ENCODE results near the gene ACKR2.
"Not testable (repeated sequence)": the region's sequence is repeated elsewhere in the genome, so short reads cannot be mapped to it uniquely, and the experiment has no call there.

The ACKR2 gene

DNA sequence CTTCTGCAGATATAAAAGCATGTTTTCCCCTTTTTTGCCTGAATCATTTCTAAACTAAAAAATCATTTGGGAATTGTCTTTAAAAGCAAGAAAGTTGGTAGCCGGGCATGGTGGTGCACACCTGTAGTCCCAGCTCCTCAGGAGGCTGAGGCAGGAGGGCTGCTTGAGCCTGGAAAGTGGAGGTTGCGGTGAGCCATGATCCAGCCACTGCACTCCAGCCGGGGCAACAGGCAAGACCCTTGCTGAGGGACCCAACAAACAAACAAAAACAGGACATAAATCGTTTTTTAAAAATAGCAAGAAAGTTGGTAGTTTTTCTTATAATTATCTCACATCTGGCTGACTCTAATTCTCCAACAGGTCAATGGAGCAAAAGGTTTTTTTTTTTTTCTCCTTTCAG, 7.5 kb upstream of the ACKR2 start:
- no peak for DNase-seq

DNA sequence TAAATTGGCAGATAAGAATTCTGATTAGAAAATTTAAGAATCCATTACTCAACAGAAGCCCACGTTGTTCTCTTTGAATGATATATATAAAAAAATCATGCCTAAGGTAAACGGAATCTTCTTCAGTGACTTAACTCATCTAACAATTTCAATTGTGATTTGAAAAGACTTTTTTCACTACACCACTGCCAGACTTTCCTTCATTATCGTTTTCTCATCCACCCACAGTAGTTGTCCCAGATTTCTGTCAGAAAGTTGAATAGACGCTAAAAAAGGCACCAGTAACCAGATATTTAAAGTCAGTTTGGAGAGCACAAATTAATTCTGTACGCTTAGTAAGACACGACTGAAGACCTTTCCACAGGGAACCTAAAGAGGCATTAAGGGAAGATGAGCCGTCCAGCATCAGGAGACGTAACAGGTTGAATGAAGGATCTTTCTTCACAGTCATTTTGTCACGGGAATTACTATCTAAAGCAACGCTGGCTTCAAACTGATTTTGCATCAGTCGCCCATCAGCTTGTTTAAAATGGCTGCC, 6.3 kb upstream of the ACKR2 start:
- DNase-seq, result no peak

DNA sequence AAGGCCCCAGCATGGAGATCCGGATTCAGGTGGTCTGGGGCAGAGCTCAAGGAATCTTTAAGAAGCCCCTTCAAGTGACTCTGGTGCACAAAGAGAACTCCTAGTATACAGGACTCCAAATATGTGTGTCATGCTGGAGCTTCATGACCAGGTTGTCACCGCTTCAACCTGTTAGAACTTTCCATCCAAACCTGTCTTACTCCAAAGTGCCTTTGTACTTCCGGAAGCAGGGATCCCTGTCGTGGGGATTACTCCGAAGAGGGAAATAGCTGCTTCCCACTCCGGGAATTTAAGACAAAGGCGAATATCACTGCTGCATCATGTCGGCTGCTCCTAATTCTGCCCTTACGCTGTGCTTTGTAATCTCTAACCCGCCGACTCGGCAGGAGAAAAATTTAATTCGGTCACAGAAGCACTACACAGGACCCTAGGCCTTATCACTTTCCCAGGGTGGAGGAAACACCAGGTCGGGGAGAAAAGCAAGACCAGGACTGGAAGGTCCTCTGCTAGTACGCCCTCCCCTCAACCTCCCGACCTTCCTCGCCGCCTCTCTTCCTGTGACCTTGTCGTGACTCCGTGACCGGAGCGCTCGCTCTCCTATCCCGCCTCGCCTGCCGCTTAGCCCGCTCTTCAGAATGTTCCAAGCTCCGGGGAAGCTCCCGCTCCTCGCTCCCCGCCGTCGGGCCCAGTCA, 5.7 kb upstream of the ACKR2 start:
- peak; percentile 39 for DNase-seq

DNA sequence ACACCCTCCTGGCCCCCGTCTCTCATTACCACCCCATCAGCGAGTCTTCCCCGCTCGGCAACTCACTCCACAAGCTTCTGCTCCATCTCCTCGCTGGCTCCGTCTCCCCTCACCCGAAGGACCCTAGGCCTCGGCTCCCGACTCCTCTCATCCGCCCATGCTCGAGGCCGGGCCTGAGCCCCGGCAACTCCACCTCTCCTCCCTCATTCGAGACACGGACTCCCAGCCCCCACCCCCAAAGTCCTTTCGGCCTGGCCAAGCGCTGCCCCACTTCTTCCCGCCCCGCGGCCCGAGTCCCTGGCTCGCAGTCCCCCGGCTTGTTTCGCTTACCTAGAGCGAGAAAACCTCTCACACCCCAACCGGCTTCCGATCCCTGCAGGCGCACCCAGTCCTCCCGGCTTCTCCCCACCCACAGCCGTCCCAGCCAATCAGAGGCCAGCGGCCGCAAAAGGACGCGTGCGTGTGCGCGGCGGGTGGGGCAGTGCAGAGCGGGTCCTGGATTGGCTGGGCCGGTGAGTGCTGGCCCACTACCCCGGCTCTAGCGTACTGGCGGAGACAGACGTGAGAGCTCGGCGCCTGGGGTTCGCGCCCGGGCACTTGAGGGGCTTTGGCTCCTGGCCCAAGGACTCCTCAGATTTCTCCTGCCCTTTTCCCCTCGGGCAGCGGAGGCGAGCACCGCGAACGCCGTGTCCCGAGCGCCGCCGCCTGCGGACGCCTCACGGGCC, 5.0 kb upstream of the ACKR2 start, which contains the start of gene HIGD1A:
Gene HIGD1A, minus strand, starts transcription at position 385 of the 725 bp plus-strand sequence. CDS start 10,237 bp downstream, outside the sequence.
- DNase-seq, result peak; percentile 89

DNA sequence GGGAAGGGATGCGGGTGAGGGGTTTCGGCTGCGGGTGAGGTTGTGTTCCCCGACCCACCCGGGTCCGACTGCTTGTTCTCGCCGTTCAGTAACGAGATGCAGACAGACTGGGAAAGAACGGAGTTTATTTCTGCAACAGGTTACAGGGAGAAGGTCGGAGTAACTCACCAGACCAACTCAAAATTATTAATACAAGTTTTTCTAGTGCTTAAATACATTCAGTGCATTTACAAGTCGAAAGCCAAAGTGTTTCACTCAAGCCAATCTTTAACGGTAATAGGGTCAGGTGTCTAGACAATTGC, 4.5 kb upstream of the ACKR2 start:
- DNase-seq, result no peak

DNA sequence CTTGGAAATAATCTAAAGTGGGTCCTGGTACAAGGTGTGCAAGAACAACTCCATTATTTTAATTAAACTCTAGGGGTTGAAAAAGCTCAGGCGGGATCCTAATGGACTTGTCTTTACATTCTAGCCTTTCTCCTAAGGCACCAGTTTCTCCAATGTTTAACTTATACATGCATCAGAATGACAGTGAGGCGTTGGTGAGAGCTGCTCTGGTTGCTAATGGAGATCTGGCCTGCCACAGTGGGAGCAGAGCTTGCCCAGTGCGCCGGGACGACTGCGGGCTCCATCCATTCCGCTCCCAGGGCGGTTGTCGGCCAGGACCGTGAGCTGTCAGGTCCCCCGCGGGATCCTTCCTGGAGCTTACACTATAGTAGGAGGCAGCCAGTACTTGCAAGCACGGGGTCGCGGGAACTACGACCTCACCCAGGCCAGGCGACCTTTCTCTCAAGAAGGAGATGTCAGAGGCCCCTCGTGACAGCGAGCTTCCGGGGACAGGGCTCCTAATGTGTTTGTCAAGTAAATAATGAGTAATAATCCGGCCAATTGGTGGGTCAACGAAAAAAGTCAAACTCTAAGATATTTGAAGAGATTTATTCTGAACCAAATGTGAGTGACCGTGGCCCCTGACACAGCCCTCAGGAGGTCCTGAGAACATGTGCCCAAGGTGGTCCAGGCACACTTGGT, 4.0 kb upstream of the ACKR2 start:
- DNase-seq, result no peak

DNA sequence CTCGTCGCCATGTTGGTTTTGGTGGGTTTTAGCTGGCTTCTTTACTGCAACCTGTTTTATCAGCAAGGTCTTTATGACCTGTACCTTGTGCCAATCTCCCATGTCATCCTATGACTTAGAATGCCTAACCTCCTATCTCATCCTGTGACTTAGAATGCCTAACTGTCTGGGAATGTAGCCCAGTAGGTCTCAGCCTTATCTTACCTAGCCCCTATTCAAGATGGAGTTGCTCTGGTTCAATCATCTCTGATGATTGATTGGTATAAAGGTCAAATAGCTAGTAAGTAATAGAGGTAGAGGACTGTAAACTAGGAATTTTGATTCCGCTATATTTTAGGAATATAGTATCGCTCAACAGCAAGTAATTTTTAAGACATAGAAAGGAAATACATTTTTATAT, 1.3 kb upstream of the ACKR2 start:
- no peak for DNase-seq

DNA sequence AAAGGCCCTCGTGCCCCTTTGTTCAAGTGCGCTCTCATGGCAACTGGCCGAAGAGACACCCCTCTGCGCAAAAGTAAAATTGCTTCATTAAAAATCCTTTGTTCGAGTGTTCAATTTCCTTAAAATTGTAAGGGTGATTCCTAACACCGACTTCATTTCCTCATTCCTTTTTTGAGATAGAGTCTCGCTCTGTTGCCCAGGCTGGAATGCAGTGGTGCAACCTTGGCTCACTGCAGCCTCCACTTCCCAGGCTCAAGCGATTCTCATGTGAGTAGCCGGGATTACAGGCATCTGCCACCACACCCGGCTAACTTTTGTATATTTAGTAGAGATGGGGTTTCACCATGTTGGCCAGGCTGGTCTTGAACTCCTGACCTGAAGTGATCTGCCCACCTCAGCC, 1.5 kb downstream of the ACKR2 start:
- not testable (repeated sequence) for DNase-seq

DNA sequence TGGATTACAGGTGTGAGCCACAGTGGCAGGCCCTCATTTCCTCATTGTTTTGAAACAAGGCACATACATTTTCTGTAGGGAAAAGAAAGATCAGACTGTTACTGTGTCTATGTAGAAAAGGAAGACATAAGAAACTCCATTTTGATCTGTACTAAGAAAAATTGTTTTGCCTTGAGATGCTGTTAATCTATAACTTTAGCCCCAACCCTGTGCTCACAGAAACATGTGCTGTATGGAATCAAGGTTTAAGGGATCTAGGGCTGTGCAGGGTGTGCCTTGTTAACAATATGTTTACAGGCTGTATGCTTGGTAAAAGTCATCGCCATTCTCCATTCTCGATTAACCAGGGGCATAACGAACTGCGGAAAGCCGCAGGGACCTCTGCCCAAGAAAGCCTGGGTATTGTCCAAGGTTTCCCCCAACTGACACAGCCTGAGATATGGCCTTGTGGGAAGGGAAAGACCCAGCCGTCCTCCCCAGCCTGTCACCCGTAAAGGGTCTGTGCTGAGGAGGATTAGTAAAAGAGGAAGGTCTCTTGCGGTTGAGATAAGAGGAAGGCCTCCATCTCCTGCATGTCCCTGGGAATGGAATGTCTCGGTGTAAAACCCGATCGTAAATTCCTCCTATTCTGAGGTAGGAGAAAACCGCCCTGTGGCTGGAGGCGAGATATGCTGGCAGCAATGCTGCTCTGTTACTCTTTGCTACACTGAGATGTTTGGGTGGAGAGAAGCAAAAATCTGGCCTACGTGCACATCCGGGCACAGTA, 2.1 kb downstream of the ACKR2 start:
- DNase-seq, result not testable (repeated sequence)

DNA sequence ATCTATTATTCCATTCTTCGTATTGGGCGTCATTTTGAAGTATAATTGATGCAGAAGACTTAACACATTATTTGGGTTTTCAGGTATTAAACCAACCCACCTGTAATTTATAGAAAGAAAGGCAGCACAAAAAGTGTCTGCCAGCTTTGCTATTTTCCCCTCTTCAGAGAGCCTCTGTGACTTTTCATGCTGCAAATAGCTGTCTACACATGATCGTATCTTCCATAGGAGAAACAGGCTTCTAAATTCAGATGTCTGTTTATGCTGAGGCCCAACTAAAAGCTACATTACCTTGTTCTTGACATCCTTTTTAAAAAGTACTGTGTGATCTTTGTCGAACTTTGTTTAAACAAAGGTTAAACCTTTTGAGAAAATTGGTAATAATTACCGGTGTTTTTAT, 5.0 kb downstream of the ACKR2 start:
- DNase-seq, result no peak

DNA sequence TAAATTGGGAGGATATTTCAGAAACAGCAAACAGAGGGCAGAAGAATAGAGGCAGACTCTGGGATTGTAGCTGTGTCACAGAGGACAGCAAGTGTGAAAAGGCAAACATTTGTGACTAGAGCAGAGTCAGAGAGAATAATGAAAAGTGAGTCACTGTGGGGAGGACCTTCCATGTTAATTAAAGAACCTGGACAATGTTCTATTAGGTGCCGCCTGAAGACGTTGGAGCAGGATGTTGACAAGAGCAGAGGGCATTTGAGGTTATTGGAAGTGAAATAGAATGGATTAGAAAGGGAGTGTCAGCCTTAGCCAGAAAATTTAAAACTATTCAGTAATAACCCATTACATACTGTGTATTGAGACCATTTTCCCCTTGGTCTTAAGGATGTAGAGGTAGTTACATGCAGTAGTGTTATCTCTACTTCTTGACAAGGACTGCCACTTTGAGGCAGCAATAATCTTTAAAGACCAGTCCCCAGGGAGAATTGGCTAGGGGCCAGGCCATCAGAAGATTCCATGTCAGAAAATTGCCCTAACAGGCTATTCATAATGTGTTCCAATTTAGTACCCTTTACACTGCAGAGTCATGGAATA, 5.8 kb downstream of the ACKR2 start:
- DNase-seq, result no peak

DNA sequence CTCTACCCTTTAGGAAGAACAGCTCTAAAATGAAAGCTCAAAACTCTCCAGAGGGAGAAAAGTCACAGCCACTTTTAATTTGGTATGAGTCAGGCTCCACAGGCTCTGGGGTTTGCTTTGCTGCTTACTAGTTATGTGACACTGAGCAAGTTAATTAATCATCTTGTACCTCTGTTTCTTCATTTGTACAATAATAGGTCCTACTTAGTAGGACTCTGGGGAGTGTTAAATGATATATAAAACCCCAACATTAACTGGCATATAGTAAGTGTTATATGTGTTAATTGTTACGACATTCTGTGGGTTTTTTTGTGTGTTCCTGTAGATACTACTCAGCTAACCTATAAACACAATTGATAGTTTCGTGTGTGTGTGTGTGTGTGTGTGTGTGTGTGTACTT, 6.6 kb downstream of the ACKR2 start:
- no peak for DNase-seq

DNA sequence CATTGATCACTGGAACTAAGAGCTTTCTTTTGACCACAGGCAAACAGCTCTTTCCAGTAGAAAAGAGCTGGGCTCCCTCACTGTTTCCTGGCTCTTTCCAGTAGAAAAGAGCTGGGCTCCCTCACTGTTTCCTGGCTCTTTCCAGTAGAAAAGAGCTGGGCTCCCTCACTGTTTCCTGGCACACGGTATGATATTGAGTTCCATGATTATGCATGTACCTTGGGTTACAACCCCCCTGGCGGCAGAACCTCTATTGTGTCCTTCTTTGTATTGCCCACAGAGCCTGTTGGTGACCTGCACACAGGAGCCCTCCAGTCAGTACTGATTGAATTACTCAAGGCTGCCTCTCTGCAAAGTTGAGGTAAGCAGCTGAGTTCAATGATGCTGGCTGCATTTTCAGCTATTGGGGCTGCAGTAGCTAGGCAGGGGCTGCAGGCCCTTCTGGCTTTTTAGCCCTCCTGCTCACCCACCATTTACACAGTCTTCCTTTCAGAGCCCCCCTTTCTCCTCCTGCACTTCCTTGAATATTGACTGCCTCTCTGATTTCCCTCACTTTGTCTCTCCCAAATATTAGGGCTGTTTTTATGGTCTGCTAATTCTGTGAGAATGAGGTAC, 10.2 kb downstream of the ACKR2 start:
- DNase-seq, result peak; percentile 94

DNA sequence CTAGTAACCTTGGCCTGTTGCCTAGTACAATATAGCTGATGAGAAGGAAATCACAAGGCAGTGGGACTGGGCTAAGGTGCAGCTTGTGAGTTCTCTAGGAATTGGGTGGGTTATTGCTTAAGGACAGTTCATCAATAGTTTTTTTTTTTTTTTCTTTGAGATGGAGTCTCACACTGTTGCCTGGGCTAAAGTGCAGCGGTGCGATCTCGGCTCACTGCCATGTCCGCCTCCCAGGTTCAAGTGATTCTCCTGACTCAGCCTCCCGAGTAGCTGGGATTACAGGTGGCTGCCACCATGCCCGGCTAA, 11.5 kb downstream of the ACKR2 start:
- DNase-seq, result no peak

DNA sequence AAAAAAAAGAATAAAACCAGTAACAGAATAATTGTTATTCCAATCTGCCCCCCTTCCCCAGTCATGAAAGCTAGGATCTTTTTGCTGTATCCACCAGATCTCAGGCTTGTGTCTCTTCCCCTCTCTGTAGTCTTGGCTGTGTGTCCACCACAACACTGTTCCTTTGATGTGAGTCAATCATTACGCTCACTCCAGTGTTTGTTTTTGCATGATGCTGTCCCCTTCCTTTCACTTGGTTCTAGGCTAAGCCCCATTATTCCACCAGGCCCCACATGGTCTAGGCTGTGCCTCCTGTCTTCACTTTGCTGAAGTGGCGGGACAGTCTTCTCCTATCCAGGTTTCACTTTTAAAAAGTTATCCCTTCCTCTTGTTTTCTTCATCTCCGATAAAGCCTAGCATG, 13.6 kb downstream of the ACKR2 start:
- no peak for DNase-seq

DNA sequence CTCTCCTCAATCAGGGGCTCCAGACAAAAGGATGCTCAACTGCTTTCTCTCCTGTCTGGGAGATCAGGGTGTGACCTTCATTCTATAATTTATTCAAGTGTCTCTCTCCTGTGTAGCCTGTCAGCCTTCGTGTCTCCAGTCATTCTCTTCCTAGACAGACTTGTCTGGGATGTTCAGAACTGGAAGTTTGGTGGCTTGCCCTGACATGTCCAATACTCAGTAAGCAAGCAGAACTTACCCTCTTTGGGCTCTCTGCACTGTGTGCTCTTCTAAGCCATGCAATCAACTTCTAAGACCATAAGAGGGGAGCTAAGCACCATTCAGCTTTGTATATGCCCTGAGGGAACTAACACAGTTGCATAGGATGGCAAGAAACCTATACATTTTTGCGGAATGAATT, 14.1 kb downstream of the ACKR2 start:
- no peak for DNase-seq

DNA sequence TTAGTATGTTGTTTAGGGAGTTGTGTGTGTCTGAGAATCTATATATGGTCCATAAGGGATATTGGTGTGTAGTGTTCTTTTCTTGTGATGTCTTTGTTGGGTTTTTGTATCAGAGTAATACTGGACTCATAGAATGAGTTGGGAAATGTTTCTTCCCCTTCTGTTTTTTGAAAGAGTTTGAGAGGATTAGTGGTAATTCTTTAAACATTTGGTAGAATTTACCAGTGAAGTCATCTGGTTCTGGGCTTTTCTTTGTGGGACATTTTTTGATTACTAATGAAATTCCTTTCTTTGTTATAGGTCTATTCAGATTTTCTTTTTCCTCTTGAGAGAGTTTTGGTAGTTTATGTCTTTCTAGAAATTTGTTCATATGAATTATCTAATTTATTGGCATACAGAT, 16.9 kb downstream of the ACKR2 start:
- no peak for DNase-seq

DNA sequence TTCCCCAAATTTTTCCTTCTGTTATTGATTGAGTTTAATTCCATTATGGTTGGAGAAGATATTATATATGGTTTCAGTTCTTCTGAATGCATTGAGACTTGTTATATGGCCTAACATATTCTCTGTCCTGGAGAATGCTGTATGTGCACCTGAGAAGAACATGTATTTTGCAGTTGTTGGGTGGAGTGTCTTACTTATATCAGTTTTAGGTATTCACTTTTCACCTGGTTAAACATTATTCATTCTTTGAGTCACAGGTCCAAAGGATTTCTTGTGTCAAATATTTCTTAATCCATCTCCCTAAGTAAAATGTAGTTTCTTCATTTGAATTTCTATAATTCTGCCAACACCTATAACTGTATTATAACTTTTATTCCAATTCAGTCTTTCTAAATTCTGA, 17.8 kb downstream of the ACKR2 start:
- DNase-seq, result no peak

DNA sequence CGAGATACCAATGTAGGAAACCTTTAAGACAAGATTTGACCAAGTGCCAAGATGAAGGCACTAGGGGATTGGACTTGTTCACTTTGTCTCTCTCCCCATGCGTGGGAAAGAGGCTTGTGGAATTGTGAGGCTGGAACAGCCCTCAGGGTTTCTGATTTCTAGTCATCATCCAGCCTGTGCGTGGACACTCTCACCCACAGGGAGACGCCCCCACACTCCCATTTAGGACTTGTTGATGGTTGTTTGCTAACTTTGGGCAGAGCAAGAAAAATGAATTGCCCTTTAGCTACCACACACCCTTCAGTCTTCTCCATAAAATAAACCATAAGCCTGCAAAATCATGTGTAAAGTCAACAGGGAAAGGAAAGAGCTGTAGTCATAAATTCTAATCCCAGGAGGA, 18.4 kb downstream of the ACKR2 start:
- DNase-seq, result no peak

DNA sequence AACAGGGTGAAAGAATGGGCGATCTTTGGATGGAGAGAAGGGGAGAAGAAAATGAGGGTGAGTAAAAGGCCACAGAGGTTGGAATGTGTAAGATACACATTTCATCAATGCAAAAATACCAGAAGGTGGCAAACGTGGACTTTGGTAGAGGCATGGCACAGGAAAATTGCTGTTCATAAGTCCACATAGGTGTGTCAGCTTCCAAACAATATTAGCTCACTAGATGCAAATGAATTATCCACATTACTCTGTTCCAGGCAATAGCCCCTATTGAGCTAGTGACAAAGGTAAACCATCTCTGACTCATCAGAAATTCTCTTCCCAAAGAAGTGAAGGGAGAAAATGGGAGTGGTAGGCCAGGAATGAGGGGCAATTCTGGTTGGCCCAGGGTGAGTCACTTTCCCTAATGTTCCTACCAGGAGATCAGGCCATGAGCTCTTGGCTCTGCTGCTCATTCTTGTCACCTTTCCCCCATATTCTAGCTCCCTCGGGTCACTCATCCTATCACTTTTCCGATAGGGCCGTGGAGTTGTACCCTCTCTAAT, 19.9 kb downstream of the ACKR2 start:
- no peak for DNase-seq

DNA sequence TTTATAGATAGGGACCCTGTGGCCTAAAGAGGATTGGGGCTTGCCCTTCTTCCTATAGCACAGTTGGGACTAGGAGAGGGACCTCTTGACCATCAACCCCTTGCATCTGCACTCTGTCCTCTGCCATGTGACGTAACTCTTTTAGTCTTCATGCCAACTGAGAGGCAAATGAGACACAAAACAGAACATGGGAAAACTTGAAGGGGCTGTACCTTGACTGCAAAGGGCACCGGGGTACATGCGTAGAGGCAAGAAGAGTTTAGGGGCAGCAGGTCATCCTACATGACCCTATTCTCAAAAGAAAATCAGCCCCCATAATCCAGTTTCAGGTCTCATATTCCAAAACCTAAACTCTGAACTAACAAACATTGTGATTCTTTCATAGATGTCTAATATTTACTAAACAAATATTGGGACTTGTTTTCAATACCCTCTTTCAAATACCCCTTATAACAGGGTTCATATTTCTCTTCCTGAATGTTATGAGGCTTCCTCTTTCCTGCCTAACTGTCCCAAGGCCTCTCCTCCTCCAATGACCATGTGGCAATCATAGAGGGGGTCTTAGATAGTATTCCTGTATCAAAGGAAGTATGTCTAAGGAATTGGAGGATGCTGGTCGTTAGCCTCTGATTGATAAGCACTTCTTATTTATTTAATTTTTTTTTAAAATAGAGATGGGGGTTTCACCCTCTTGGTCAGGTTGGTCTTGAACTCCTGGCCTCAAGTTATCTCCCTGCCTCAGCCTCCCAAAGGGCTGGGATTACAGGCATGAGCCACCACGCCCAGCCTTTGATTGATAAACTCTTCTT, 20.6 kb downstream of the ACKR2 start:
- no peak for DNase-seq

Measured in NCI-H2029 treated with DMSO at 0.1 percent for 48 hours (cell line).